Upper lobe of left lung (tissue), 6 donors: ENCODE data around the gene ANO4. TPM values are rescaled to one million over a fixed set of nuclear protein-coding genes. Genes with fewer than 3 reads are reported as not detected.
"Not testable (repeated sequence)": the region's sequence is repeated elsewhere in the genome, so short reads cannot be mapped to it uniquely, and the experiment has no call there.

Experiments used
- ATAC-seq, 2 donors: fragments of 200-7000 bp; cut with Tn5 transposase; one replicate each; pipeline ENCODE4 v1.9.1; 2022; ENCODE audit warnings: mild to moderate bottlenecking in 2 of 2, moderate library complexity in 2 of 2; ENCODE audit not compliant: low FRiP score in 2 of 2
- DNase-seq, 2 donors: peaks; one replicate each; pipeline ENCODE4 v3.0.0-alpha.2; 2019 to 2020
- H3K27ac ChIP-seq, 4 donors: fragments of 200-600 bp; sonication (generic); one replicate each; pipeline ENCODE4 v1.5.1; 2016 to 2019
- H3K27me3 ChIP-seq, 4 donors: fragments of 200-600 bp; sonication (generic); one replicate each; pipeline ENCODE4 v1.5.1; 2017 to 2019
- H3K36me3 ChIP-seq, 4 donors: fragments of 200-600 bp; sonication (generic); one replicate each; pipeline ENCODE4 v1.5.1; 2016 to 2019
- H3K4me1 ChIP-seq, 4 donors: fragments of 200-600 bp; sonication (generic); one replicate each; pipeline ENCODE4 v1.5.1; 2018 to 2019
- H3K4me3 ChIP-seq, 4 donors: fragments of 200-600 bp; sonication (generic); one replicate each; pipeline ENCODE4 v1.5.1; 2017 to 2019; ENCODE audit warnings: mild to moderate bottlenecking in 2 of 4, moderate library complexity in 1 of 4
- H3K9me3 ChIP-seq, 4 donors: fragments of 200-600 bp; sonication (generic); one replicate each; pipeline ENCODE4 v1.5.1; 2018 to 2019
- EP300 ChIP-seq, 4 donors: sonication (generic); formaldehyde crosslinking; IDR thresholded peaks; one replicate each; pipeline ENCODE4 v1.5.1; 2017; ENCODE audit warnings: antibody characterized with exemption in 4 of 4, control low read depth in 2 of 4
- POLR2A ChIP-seq, 4 donors: fragments of 450-650 bp; IDR thresholded peaks; one replicate each; pipeline ENCODE4 v1.5.1; 2016 to 2017; ENCODE audit warnings: antibody characterized with exemption in 4 of 4, mild to moderate bottlenecking in 2 of 4
- POLR2AphosphoS5 ChIP-seq, 2 donors: sonication (generic); formaldehyde crosslinking; IDR thresholded peaks; one replicate each; pipeline ENCODE4 v1.5.1; 2017; ENCODE audit warnings: antibody characterized with exemption in 2 of 2
- WGBS, 2 donors: methylation state at CpG; one replicate each; pipeline ENCODE4 v1.1.5; 2017 to 2018; 5-methylcytosine and 5-hydroxymethylcytosine counted together
- total RNA-seq, 6 donors: library from RNA; depleted of rRNA in 4 of 6; stranded (reverse); fragments of >200 nt in 4 of 6; gene quantifications; one replicate each; pipeline versions ENCODE4 v1.1.0 to v1.2.1, GENCODE V29; 2016 to 2021
- TF ChIP-seq, protein P1 (sequence below), 6 experiments: fragments of 450-650 bp in 4 of 6; fragments of 200-600 bp in 2 of 6; sonication (generic) in 2 of 6; IDR thresholded peaks; one replicate each; pipeline ENCODE4 v1.5.1; 2016 to 2019; ENCODE audit warnings: antibody characterized with exemption in 6 of 6
- donor health status: DM: no; HTN: no; CAD: no; lungs with moderate emphysema.
- donor health status: DM: no; HTN: yes; CAD: no; lungs with severe emphysema.

ANO4 gene
- total RNA-seq, 6 donors from 2014 or later: 0.17 to 1.2 (median 0.30) TPM; not detected in 3

DNA sequence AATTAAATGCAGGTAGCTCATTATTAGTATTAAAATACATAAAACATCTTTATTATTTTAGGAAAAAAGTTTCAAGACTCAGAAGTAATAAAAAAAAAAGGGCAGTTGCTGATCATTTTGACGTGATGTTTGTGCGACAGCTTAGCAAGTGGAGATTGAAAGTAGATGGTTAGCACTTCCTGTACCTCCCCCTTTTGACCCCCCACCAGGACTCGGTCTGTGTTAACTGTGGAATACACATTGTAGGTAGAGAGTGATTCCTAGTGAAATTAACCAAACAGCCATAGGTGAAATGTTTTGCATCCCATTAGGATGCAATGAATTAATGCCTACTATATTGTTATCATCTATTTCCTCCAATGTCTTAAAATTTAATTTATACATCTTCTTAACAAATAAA is 294.7 kb downstream of the ANO4 start:
- TF ChIP-seq EP300 (IDR thresholded peaks at IDR 0.05): no peak
- no peak for TF ChIP-seq POLR2A (IDR thresholded peaks at IDR 0.05)
- TF ChIP-seq, protein P1, sequence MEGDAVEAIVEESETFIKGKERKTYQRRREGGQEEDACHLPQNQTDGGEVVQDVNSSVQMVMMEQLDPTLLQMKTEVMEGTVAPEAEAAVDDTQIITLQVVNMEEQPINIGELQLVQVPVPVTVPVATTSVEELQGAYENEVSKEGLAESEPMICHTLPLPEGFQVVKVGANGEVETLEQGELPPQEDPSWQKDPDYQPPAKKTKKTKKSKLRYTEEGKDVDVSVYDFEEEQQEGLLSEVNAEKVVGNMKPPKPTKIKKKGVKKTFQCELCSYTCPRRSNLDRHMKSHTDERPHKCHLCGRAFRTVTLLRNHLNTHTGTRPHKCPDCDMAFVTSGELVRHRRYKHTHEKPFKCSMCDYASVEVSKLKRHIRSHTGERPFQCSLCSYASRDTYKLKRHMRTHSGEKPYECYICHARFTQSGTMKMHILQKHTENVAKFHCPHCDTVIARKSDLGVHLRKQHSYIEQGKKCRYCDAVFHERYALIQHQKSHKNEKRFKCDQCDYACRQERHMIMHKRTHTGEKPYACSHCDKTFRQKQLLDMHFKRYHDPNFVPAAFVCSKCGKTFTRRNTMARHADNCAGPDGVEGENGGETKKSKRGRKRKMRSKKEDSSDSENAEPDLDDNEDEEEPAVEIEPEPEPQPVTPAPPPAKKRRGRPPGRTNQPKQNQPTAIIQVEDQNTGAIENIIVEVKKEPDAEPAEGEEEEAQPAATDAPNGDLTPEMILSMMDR (IDR thresholded peaks at IDR 0.05): no peak
- no peak for TF ChIP-seq POLR2AphosphoS5 (IDR thresholded peaks at IDR 0.05)
- Histone ChIP-seq H3K9me3 (no peaks in the 10 kb centered on the region), H3K4me3 (no peak overlapping the region), H3K27ac (no peak overlapping the region), H3K36me3 (no peaks in the 10 kb centered on the region), H3K27me3 (no peaks in the 10 kb centered on the region), H3K4me1 (no peaks in the 10 kb centered on the region)
- DNase-seq (no peak), ATAC-seq (no peak)
- WGBS, 2 donors: 73 to 79% methylated on average over 3 of the region's 3 CpGs

DNA sequence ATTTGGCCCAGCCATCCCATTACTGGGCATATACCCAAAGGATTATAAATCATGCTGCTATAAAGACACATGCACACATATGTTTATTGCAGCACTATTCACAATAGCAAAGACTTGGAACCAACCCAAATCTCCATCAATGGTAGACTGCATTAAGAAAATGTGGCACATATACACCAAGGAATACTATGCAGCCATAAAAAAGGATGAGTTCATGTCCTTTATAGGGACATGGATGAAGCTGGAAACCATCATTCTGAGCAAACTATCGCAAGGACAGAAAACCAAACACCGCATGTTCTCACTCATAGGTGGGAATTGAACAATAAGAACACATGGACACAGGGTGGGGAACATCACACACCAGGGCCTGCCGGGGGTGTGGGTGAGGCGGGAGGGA is 295.6 kb downstream of the ANO4 start:
- 80 to 94% methylated on average over 4 of the region's 4 CpGs for WGBS, 2 donors
- not testable (repeated sequence) for H3K27me3 ChIP-seq, ATAC-seq, H3K4me3 ChIP-seq, H3K4me1 ChIP-seq, H3K36me3 ChIP-seq, H3K9me3 ChIP-seq, H3K27ac ChIP-seq
- DNase-seq: peak in 1 of 2 donors; percentile 5

DNA sequence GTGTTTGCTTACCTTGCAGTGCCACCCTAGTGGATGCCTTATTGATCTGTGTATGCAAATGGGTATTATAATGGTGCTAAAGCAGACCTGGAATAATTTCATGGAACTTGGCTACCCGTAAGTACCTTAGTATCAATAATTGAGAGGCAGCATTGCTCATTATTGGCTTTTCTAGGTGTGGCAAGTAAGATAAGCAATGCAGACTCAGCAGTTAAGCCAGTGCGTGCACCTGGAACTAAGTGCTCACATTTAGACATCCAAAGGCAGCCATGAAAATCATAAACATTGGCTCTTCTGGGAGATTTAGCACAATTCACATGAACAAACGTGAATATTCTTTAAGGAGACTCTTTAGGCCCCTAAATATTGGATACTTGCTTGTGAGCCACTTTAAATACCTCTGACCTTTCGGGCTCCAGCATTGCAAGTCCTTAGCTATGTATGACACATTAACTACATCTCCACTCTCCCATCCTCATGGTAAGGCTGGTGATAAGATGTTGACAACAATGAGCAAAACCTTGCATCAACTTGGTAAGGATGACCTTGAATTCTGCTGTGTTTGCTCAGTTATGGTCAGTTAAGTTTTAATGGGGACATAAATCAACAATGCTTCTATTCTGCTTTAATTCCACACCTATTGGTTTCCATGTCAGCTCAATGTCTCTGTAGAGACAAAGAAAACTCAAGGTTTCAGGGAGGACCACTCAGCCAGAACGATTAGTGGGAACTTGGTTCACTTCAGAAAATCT is 303.4 kb downstream of the ANO4 start:
- Histone ChIP-seq H3K4me3 (no peak overlapping the region), H3K4me1 (no peaks in the 10 kb centered on the region), H3K27ac (no peak overlapping the region), H3K9me3 (no peaks in the 10 kb centered on the region), H3K36me3 (no peaks in the 10 kb centered on the region), H3K27me3 (no peaks in the 10 kb centered on the region)
- no peak for DNase-seq
- WGBS, 2 donors: 70 to 75% methylated on average over 5 of the region's 5 CpGs
- ATAC-seq: no peak
- TF ChIP-seq EP300 (IDR thresholded peaks at IDR 0.05) (no peak), POLR2A (IDR thresholded peaks at IDR 0.05) (no peak), POLR2AphosphoS5 (IDR thresholded peaks at IDR 0.05) (no peak)
- TF ChIP-seq, protein P1 (IDR thresholded peaks at IDR 0.05): no peak

DNA sequence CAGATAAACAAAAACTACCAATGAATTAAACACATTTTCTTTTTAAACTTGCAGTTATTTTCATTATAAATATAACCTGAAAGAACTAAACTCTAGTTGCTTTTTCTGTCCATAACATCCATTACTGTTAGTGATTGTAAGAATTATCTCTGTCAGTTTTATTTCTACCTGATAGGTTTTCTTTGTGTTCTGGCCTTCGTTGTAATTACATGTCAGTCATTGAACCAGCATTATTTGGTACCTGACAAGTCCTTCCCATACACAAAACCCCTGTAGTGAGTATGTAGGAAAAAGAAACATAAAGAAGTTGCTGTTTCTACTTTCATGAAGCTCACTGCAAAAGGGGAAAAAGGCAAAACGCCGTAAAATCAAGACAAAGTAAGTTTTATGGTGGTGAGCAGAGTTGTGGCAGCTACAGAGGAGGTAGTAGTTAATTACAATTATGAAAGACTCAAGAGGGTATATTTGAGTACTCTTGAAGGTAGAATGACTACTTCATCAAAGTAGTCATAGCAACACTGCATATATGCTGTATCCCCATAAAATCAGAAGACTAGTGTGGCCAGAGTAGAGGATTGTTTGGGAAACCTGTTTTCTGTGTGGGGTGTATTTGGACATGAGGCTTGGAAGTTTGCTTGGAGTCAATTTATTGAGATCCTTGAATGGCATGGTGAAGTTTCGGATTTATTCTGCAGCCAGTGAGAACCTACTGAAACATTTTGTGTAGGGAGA is 312.6 kb downstream of the ANO4 start:
- TF ChIP-seq, protein P1 (IDR thresholded peaks at IDR 0.05): no peak
- TF ChIP-seq POLR2A (IDR thresholded peaks at IDR 0.05) (no peak), POLR2AphosphoS5 (IDR thresholded peaks at IDR 0.05) (no peak), EP300 (IDR thresholded peaks at IDR 0.05) (no peak)
- WGBS, 2 donors: 49 to 67% methylated on average over 4 of the region's 4 CpGs

DNA sequence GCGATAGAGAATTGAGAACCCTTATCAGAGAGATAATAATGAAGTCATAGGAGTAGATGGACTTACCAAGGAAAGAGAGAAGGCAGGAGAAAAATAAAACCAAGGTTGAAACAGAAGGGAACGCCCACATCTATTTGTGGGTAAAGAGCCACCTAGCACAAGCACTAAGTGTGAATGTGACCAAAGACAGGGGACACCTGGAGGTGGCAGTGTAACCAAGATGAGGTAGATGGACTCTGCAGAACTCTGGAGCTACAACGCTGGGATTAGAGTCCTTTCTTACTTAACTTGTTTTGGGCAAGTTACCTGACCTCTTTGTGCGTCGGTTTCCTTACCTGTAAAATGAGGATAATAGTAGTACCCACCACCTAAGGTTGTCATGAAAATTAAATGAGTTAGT is 313.6 kb downstream of the ANO4 start:
- Histone ChIP-seq H3K4me1 (no peaks in the 10 kb centered on the region), H3K27me3 (no peaks in the 10 kb centered on the region), H3K36me3 (no peaks in the 10 kb centered on the region), H3K4me3 (no peak overlapping the region), H3K9me3 (no peaks in the 10 kb centered on the region), H3K27ac (no peak overlapping the region)
- no peak for ATAC-seq
- TF ChIP-seq POLR2A (IDR thresholded peaks at IDR 0.05) (no peak), EP300 (IDR thresholded peaks at IDR 0.05) (no peak), POLR2AphosphoS5 (IDR thresholded peaks at IDR 0.05) (no peak)
- TF ChIP-seq, protein P1 (IDR thresholded peaks at IDR 0.05): no peak
- DNase-seq: no peak
- WGBS, 2 donors: 89% methylated on average over 5 of the region's 5 CpGs

More for the DNA sequence above, 312.6 kb downstream of the ANO4 start:
- ATAC-seq (no peak), DNase-seq (no peak)
- H3K27me3 ChIP-seq: no peaks in the 10 kb centered on the region
- H3K9me3 ChIP-seq: no peaks in the 10 kb centered on the region
- H3K27ac ChIP-seq: no peak overlapping the region
- H3K36me3 ChIP-seq: no peaks in the 10 kb centered on the region
- no peak overlapping the region for H3K4me3 ChIP-seq
- no peaks in the 10 kb centered on the region for H3K4me1 ChIP-seq
